Measurements from ENCODE around the gene VRK1.
"Not testable (repeated sequence)": the region's sequence is repeated elsewhere in the genome, so short reads cannot be mapped to it uniquely, and the experiment has no call there.

The VRK1 gene, protein sequence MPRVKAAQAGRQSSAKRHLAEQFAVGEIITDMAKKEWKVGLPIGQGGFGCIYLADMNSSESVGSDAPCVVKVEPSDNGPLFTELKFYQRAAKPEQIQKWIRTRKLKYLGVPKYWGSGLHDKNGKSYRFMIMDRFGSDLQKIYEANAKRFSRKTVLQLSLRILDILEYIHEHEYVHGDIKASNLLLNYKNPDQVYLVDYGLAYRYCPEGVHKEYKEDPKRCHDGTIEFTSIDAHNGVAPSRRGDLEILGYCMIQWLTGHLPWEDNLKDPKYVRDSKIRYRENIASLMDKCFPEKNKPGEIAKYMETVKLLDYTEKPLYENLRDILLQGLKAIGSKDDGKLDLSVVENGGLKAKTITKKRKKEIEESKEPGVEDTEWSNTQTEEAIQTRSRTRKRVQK
- total RNA-seq: 45.5 to 58.3 reads per million in 2 donors

- peak; percentile 84 to 97 (median 91) for DNase-seq
Observed at GRCh38 chr14:96796851-96797581, at the start of gene VRK1. VRK1 (plus strand) TSS chr14:96797382; CDS start chr14:96833472, 36,090 bp downstream.

- no peak for DNase-seq
Observed at GRCh38 chr14:96747608-96748007, 49.6 kb upstream of the VRK1 start.

DNA sequence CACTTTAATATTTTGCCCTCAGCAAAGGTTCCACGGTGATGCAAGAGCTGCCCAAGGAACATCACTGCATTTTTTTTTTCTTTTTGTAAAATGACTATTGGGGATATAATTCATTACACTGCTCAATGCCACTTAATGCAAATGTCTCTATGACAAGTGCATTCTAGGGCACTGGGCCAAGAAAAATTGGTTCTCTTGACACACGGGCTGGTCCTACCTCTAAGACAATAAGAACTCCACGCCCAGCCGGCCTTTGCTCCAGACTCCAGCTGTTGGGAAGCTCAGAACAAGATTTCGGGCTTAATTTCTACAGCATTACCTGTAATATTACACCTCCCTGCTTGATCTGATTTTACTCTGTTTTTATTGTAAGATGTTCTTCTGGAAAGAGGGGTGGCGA is 48.8 kb upstream of the VRK1 start:
- no peak for DNase-seq

DNA sequence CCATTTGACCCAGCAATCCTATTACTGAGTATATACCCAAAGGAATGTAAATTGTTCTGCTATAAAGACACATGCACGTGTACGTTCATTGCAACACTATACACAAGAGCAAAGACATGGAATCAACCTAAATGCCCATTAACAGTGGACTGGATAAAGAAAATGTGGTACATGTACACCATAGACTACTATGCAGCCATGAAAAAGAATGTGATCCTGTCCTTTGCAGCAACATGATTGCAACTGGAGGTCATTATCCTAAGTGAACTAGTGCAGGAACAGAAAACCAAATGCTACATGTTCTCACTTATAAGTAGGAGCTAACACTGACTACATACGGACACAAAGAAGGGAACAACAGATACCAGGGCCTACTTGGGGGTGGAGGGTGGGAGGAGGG is 45.7 kb upstream of the VRK1 start:
- DNase-seq: no peak

DNA sequence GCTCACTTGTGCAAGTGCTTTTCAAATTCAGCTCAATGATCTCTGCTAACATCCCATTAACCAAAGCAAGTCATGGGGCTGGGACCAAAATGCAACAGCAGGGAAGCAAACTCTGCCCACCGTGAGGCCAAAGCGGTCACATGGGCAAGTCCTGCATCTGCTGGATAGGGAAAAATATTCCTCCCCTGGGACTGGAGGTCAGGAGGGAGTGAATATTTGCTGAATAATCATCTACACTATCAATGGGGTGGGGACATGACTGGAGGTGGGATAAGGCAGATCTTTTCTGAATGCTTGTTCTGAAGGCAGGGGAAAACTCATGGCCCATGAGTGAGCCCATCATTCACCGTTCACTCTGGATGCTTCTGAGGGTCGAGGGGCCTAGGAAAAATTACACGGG is 45.1 kb upstream of the VRK1 start:
- no peak for DNase-seq

GRCh38 chr14:96752594-96752993 is 44.6 kb upstream of the VRK1 start:
- no peak for DNase-seq

DNA sequence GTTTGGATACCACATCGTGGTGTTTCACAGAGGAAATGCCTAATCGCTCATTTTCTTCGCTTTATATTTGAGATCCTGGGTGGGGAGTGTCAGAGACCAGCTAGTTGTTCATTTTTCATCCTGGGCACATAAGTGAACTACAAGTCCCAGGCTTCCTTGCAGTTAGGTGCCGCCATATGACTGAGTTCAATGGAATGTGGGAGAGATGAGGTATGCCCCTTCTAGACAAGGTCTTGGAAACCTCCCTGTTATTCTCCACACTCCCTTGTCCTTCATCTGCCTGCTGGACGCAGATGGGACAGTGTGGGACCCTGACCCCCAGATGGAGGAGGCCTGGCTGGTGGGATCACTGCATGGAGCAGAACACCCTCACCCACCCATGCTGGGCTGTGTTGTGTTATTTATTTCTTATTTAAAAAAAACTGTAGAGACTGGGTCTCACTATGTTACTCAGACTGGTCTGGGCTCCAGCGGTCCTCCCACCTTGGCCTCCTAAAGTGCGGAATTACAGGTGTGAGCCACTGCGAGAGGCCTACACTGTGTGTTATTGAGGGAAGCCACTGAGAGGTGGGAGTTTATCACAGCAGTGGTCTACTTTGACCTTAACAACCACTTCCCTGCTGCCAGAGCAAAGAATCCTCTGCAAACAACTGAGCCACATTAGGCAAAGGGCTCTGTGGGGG is 42.9 kb upstream of the VRK1 start:
- DNase-seq: no peak

DNA sequence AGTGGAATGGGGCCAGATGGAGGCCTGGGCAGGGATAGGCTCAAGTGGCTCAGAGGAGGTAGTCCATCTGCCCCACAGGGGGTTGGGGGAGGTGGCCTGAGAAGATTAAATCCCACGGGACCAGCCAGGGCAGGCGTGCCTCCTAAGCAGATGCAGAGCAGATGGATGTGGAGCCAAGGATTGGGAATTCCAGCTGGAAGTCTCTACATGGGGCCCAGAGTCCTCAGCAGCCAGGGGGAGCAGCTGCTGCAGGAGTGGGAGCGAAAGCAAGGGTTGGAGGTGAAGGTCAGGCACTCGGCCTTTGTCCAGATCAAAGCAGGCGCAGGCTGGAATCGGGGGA is 42.4 kb upstream of the VRK1 start:
- no peak for DNase-seq

- no peak for DNase-seq
Observed at GRCh38 chr14:96756745-96757144, 40.4 kb upstream of the VRK1 start.

DNA sequence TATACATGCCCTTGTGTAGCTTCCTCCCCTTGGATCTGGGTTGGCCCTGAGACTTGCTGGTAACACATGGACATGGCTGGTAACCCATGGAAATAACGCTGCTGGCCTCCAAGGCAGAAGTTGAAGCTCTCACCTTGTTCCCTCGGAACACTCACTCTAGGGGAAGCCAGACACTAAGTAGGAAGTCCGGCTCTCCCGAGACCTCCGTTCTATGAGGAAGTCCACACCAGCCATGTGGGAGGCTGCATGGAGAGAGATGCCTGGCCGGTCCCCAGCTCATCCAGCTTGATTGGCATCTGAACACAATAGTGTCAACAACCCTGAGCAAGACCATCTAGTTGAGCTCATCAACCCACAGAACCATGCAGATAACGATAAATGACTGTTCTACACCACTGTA is 39.7 kb upstream of the VRK1 start:
- DNase-seq: no peak

- no peak for DNase-seq
Observed at GRCh38 chr14:96761066-96761465, 36.1 kb upstream of the VRK1 start.

DNA sequence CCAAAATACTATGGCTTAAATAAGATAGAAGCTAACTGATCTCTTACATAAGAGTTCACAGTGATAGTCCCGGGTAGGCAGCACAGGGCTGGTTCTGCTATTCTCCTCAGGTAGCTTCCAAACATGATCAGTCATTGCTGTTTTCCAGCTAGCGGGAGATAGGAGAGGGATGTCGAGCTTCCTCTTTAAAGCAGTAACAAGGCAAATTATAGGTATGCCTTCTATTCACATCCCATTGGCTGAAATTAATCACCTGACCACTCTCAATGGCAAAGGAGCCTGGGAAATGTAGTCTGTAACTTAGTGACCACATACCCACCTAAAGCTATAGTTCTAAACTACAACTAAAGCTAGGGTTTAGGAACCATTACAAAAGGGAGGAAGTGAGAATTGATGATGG is 34.5 kb upstream of the VRK1 start:
- peak in 3 of 5 experiments; percentile 8 to 53 (median 50) for DNase-seq

DNA sequence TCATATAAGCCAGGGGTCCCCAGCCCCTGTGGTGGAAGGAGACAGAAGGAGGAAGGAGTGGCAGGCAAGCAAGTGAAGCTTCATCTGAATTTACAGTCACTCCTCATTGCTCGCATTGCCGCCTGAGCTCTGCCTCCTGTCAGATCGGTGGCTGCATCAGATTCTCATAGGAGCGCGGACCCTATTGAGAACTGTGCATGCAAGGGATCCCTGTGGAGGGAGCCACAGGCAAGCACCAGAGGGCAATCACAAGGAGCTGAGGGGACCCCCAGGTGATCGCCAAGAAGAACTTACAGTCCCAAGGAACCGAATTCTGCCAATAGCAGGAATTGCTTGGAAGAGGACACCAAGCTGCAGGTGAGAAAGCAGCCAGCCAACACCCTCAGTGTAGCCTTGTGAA is 33.2 kb upstream of the VRK1 start:
- DNase-seq: no peak

GRCh38 chr14:96765205-96765604 is 32.0 kb upstream of the VRK1 start:
- DNase-seq: not testable (repeated sequence)

- DNase-seq: no peak
Observed at GRCh38 chr14:96772929-96773328, 24.3 kb upstream of the VRK1 start.

DNA sequence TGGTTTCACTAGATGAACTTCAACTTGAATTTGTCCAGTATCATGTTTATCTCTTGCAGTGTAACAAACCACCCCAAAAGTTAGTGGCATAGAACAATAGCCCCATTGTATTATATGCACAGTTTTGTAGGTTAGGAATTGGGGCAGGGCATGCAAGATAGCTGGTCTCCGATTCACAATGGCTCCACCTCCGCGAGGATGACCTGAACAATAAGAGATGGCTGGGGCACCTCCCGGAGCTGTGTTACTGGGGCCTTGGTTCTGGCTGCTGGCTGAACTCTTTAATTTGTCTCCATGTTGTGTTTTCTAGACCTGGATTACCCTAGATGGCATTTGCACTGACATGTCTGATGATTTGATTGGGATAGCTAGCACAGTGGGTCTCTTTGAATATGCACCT is 20.4 kb upstream of the VRK1 start:
- no peak for DNase-seq

GRCh38 chr14:96780500-96780899 is 16.7 kb upstream of the VRK1 start:
- DNase-seq: no peak

GRCh38 chr14:96781371-96781770 is 15.8 kb upstream of the VRK1 start:
- no peak for DNase-seq

DNA sequence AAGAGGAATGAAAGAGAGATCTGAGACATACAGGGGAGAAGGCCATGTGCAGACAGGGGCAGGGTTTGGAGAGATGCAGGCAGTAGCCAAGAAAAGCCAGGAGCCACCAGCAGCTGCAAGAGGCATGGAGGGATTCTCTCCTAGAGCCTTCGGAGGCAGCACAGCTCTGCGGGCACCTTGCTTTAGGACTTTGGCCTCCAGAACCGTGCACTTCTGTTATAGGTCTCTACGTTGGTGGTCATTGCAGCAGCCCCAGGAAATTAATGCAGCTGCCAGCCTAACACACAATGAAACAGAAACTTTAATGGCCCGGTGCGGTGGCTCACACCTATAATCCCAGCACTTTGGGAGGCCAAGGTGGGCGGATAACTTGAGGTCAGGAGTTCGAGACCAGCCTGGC is 14.7 kb upstream of the VRK1 start:
- DNase-seq: no peak

DNA sequence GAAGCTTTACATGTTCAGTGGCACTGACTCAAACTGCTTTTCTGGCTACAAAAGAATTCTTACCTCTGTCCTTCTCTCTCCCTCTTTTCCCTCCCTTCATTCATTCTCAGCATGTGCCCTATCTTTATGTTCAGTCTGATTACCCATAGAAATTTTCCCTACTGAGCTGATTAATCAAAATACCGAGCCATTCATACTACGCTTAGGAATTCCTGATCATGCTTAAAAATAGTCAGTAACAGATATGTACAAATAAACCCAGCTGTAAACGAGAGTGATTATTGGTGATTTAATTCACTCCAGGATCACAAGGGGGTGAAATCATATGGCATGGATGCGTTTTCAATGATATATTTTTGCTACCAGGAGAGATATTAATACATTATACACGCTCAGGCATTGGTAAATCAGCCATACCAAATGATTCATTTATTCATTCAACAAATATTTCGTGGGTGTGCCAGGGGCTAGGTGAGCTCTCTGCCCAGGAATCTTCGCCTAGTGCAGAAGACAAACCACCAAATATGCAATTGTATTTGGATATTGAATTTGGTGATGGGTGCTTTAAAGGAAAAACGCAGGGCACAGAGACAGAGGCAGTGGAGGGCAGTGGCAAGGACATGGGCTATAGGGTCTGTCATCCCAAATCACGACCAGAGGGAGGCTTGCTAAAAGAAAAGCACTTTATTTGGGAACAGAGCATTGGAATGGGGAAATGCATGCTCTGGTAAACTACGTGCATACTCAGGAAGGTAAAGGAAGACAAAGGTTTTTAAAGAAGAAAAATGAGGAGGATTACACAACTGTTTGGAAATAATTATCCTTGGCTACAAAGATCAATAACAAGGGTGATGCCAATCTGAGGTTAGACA is 13.9 kb upstream of the VRK1 start:
- no peak for DNase-seq

GRCh38 chr14:96783915-96784224 is 13.3 kb upstream of the VRK1 start:
- DNase-seq: no peak

DNA sequence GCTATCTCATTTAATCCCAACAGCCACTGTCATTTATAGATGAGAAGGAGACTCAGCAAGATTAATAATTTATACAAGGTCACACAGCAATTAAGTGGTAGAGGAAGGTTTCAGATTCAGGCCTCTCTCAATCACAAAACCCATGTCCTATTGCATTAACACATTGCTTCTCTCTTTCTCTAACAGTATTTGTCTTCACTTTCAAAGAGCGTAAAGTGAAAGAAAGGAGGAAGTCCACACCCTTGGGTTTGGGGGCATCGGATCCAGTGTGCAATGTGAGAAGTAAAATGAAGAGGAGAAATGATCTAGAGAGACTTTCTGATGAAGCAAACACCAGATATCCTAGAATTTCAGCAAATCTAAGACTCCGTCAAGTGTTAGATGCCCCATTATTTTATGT is 7.0 kb upstream of the VRK1 start:
- DNase-seq: no peak

- DNase-seq: no peak
Observed at GRCh38 chr14:96790706-96791105, 6.5 kb upstream of the VRK1 start.
